Measurements from ENCODE around the gene CDK5RAP1. TPM values are rescaled to one million over a fixed set of nuclear protein-coding genes. Genes with fewer than 3 reads are reported as not detected.

Gene CDK5RAP1
- total RNA-seq, 2 donors from 2014 or later, result 26.2 to 26.3 TPM

- H3K9me3 ChIP-seq, result no peaks in the 10 kb centered on the region
- H3K36me3 ChIP-seq, result peaks cover 23% of the 10 kb centered on the region
- ATAC-seq (ENCODE audit: insufficient number of reproducible peaks, low FRiP score, low read depth) (no peak), DNase-seq (ENCODE audit: low spot score) (no peak)
- no peaks in the 10 kb centered on the region for H3K27me3 ChIP-seq (replicated peaks; ENCODE audit: insufficient read depth)
- peaks cover 0 to under 1% of the 10 kb centered on the region in 2 donors for H3K4me1 ChIP-seq (ENCODE audit: control insufficient read depth in 1 of 2, low read depth in 2 of 2)
- no peak overlapping the region for H3K27ac ChIP-seq
- no peak for TF ChIP-seq CTCF (IDR thresholded peaks at IDR 0.05)
- no peak overlapping the region for H3K4me3 ChIP-seq
Observed at GRCh38 chr20:33407796-33408195, 6.5 kb upstream of the CDK5RAP1 start.

GRCh38 chr20:33407251-33407650, 5.9 kb upstream of the CDK5RAP1 start:
- no peak for ATAC-seq (ENCODE audit: insufficient number of reproducible peaks, low FRiP score, low read depth)
- Histone ChIP-seq H3K9me3 (no peaks in the 10 kb centered on the region), H3K27ac (no peak overlapping the region), H3K36me3 (peaks cover 18% of the 10 kb centered on the region), H3K27me3 (replicated peaks; ENCODE audit: insufficient read depth) (no peaks in the 10 kb centered on the region), H3K4me1 (ENCODE audit: control insufficient read depth in 1 of 2, low read depth in 2 of 2) (peaks cover 0 to 6% of the 10 kb centered on the region in 2 donors), H3K4me3 (no peak overlapping the region)
- no peak for DNase-seq (ENCODE audit: low spot score)
- TF ChIP-seq CTCF (IDR thresholded peaks at IDR 0.05), result no peak

- Histone ChIP-seq H3K27ac (no peak overlapping the region), H3K27me3 (replicated peaks; ENCODE audit: insufficient read depth) (no peaks in the 10 kb centered on the region), H3K9me3 (no peaks in the 10 kb centered on the region), H3K4me1 (ENCODE audit: control insufficient read depth in 1 of 2, low read depth in 2 of 2) (peaks cover 13 to 29% of the 10 kb centered on the region in 2 donors), H3K4me3 (no peak overlapping the region), H3K36me3 (peaks cover 11% of the 10 kb centered on the region)
- DNase-seq (ENCODE audit: low spot score) (no peak), ATAC-seq (ENCODE audit: insufficient number of reproducible peaks, low FRiP score, low read depth) (no peak)
- TF ChIP-seq CTCF (IDR thresholded peaks at IDR 0.05), result no peak
Observed at GRCh38 chr20:33404281-33404680, 3.0 kb upstream of the CDK5RAP1 start.

GRCh38 chr20:33401921-33402369, 626 bp upstream of the CDK5RAP1 start:
- H3K9me3 ChIP-seq, result no peaks in the 10 kb centered on the region
- no peaks in the 10 kb centered on the region for H3K27me3 ChIP-seq (replicated peaks; ENCODE audit: insufficient read depth)
- TF ChIP-seq CTCF (IDR thresholded peaks at IDR 0.05), result no peak
- H3K27ac ChIP-seq, result no peak overlapping the region
- no peak for DNase-seq (ENCODE audit: low spot score)
- peaks cover 13 to 29% of the 10 kb centered on the region in 2 donors for H3K4me1 ChIP-seq (ENCODE audit: control insufficient read depth in 1 of 2, low read depth in 2 of 2)
- peak overlapping the region; percentile 83 for H3K4me3 ChIP-seq
- H3K36me3 ChIP-seq, result peaks cover 3% of the 10 kb centered on the region
- no peak for ATAC-seq (ENCODE audit: insufficient number of reproducible peaks, low FRiP score, low read depth)

- H3K27ac ChIP-seq, result peak overlapping the region in 1 of 2 donors; percentile 26
- no peaks in the 10 kb centered on the region for H3K27me3 ChIP-seq (replicated peaks; ENCODE audit: insufficient read depth)
- ATAC-seq (ENCODE audit: insufficient number of reproducible peaks, low FRiP score, low read depth) (peak; percentile 4), DNase-seq (ENCODE audit: low spot score) (no peak)
- no peak for TF ChIP-seq CTCF (IDR thresholded peaks at IDR 0.05)
- peak overlapping the region; percentile 83 for H3K4me3 ChIP-seq
- H3K36me3 ChIP-seq, result peaks cover 3% of the 10 kb centered on the region
- no peaks in the 10 kb centered on the region for H3K9me3 ChIP-seq
- H3K4me1 ChIP-seq (ENCODE audit: control insufficient read depth in 1 of 2, low read depth in 2 of 2), result peaks cover 13 to 29% of the 10 kb centered on the region in 2 donors
Observed at GRCh38 chr20:33400812-33401183, 521 bp downstream of the CDK5RAP1 start.

Data from thoracic aorta (tissue), 2 donors.